MM.1S (cell line): ENCODE data around the gene DAG1.

ENCODE experiments used
- EZH2 ChIP-seq: fragments of 300-600 bp; sonication (generic); optimal IDR thresholded peaks from 2 replicates; pipeline ENCODE3; 2017; ENCODE audit warnings: low read depth, mild to moderate bottlenecking, antibody characterized with exemption, low read length, mixed read lengths
- EZH2phosphoT487 ChIP-seq: fragments of 300-600 bp; sonication (generic); IDR thresholded peaks from 2 replicates; pipeline ENCODE4 v1.6.1; 2018; ENCODE audit warnings: antibody characterized with exemption, low read length
- TF ChIP-seq, protein P1 (sequence below): fragments of 300-600 bp; sonication (generic); IDR thresholded peaks from 2 replicates; pipeline ENCODE4 v1.5.1; 2016; ENCODE audit warnings: antibody characterized with exemption, low read length, mixed read lengths

DNA sequence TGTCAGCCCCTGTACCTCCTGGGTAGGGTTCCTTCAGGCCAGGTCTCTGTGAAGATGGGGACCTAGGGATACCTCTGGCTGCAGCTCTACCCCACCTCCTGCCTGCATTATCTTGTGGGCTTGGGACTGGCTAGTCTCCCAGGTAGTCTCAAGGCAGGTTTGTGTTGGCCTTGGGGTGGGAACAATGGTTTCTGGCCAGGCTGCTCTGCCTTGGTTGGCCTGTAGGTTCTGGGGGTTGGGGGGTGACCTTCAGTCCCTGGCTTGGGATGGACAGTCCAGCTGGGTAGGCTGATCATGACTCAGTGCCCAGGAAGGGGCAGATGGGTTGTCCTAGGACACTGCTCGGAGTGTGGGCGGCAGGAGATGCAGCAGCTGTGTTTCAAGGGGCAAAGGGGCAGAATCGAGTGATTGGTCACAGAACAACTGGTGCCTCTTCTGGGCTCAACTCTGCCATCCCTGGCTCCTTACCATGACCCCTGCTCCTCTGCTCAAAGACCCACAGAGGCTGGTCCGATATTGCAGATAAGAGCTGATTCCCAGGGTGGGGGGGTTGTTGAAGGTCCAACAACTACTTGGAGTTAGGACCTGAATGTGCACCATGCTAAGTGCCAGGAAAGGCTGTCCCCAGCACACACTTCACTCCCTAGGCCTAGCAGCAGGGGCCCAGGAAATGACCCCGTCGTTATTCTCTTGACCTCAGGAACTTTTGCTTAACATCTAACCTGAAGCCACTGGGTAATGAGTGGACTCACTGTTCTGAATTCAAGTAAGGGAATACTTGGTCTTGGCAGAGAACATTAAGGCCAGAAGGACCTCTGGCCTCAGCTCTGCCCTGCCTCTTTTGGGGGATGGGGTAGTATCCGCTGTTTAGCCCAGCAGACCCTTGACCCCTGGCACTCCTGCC, 66.2 kb downstream of the DAG1 start:
- TF ChIP-seq, protein P1, sequence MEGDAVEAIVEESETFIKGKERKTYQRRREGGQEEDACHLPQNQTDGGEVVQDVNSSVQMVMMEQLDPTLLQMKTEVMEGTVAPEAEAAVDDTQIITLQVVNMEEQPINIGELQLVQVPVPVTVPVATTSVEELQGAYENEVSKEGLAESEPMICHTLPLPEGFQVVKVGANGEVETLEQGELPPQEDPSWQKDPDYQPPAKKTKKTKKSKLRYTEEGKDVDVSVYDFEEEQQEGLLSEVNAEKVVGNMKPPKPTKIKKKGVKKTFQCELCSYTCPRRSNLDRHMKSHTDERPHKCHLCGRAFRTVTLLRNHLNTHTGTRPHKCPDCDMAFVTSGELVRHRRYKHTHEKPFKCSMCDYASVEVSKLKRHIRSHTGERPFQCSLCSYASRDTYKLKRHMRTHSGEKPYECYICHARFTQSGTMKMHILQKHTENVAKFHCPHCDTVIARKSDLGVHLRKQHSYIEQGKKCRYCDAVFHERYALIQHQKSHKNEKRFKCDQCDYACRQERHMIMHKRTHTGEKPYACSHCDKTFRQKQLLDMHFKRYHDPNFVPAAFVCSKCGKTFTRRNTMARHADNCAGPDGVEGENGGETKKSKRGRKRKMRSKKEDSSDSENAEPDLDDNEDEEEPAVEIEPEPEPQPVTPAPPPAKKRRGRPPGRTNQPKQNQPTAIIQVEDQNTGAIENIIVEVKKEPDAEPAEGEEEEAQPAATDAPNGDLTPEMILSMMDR, result no peak
- TF ChIP-seq EZH2 (no peak), EZH2phosphoT487 (no peak)
